HUDEP-2 (cell line): ENCODE measurements around the gene MAP3K20.

Source experiments
- DNase-seq, 76 experiments: peaks; one replicate each; lab custom pipeline; 2025; ENCODE audit not compliant: unreplicated experiment in 76 of 76; lab: John Stamatoyannopoulos, UW

MAP3K20 gene

DNA sequence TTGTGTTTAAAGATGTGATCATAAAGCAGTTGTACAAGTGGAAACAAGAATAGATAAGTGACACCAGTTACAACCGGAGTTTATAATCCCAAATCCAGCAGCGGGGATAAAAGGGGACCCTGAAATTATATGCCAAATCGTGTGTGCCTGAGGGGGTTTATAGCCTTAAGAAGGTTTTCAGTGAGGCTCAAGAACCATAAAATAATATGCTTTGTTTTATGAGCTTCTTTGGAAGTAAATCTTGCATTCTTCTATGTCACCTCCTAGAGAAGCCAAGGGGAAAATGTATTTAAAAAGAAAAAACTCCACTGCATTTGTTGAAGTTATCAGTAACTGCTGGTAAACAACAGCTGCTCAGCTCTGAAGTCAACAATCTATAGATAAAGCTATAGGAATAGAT is 25.8 kb upstream of the MAP3K20 start:
- DNase-seq, result no peak

DNA sequence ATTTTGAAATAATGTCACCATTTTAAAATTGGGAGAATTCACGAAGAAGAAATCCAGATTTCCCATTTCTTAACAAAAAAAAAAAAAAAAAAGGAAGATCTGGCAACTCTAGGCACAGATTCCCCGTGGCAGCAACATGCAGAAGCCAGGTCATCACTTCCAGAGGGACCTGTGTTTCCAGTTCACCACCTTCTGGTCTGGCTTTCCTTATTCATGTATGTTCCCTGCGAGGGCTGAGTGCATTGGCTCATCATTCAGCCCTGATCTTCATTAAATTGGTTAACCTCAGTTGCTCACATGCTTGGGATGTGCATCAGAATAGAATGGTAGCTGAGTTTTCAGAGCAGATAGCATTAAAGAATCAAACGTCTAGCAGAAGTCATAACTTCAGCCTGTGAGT is 25.0 kb upstream of the MAP3K20 start:
- DNase-seq, result no peak

DNA sequence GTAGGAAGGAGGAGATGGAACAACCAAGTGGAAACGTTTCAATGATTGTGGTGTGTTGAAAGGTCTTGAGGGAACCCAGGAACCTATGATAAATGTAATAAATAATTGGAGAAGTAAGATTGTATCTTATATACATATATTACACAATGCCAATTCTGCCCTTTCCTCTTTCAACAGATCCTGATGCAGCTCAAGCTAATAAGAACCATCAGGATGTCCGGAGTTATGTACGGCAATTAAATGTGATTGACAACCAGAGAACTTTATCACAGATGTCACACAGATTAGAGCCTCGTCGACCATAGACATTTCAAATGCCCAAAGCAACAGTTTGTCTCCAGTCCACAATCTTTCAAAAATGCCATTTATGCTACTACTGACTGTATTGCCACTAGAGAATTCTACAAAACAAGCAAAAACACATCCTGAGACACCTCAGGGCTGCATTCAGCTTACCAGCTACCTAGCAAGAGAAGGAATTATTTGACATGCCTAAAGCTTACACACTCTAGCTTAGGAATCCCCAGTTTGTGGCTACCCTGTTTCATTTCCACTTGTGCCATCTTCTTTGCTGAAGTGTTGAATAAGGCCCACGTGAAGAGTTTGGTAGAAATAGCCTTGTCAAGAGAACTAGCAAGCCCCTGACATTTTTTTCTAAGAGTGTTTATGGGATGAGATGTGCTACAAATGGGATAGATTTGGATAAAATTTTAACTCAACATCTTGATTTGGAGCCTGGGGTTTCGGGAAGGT is 24.0 kb upstream of the MAP3K20 start:
- DNase-seq, result no peak

DNA sequence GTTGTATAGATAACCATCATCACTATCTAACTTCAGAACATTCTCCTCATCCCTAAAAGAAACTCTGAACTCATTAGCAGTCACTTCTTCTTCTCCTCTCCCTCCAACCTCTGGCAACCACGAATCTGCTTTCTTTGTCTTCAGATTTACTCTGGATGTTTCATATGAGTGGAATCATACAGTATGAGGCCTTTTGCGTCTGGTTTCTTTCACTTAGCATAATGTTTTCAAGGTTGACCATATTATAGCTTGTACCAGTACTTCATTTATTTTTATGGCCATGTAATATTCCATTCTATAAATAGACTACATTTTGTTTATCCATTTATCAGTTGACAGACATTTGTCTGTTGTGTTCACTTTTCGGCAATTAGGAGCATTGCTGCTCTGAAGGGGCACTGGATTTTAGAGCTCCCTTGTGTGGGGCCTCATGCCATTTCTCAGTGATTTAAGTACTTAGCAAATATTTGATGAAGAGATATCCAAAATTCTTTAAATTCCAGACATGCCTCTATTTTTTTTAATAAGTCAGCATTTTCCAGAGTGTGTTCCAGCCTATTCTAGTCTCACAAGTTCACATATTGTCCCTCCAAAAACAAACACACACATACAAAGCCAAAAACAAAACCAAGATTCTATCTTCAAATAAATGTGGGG is 22.5 kb upstream of the MAP3K20 start:
- DNase-seq, result no peak

DNA sequence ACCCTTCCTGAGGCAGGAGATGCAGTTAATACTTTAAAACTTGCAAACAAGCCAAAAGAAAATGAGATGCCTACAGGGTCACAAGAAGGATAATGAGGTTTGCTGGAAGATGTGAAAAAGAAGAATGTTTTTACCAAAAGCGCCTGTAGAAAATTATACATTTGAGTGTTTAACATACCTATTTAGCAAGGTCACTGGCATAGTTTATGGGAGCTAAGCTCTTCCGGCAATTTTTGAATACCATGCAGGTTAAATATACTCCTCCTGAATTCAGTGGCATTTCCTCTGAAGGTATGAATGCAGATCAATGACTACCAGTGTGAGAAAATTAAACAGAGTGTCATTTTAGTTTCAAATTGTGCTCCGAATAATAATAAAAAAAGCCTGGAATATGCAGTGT is 21.2 kb upstream of the MAP3K20 start:
- DNase-seq, result no peak

DNA sequence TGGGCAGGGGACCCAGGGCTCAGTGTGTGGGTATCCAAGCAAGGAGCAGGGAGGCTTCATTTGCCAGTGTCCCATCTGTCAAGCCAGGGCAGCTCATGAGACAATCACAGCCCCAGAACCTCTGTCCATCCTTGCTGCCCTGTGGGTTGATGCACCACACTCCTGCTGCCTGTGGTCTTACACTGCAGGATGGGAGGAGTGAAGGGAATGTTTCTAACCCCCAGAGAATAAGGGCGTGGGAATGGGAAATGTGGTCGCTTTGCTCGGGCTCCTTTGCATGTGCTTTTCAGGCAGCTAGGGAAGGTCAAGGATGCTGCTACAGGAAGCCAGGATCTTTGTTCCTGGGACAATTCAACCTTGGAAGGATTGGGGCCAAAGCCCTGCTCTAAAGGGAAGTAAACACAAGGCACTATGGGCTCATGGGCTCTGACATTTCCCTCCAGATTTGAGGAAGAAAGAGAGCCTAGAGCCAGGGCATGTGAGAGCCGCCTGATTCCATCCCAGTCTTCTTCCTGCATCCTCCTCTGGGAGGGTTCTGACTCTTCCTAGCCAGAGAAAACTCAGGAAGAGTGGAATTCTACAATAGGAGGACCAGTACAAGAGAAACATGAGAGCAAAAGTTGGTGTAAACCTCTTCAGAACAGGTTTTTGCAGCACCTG is 18.8 kb upstream of the MAP3K20 start:
- no peak for DNase-seq

DNA sequence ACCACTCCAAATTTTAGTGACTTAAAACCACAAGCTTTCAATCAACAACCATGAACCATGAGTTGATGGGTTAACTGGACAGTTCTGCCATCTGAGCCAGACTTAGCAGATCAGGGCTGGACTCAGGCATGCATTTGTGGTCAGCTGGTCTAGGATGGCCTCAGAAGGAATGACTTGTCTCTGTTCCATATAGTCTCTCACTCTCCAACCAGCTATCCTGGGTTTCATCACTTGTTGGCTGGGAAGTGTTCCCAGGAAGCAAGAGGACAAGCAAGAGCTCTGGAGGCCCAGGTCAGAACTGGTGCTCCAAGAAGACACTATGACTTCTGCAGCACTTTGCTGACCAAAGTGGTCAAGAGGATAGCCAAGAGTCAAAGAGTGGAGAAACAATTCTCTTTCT is 17.5 kb upstream of the MAP3K20 start:
- no peak for DNase-seq

DNA sequence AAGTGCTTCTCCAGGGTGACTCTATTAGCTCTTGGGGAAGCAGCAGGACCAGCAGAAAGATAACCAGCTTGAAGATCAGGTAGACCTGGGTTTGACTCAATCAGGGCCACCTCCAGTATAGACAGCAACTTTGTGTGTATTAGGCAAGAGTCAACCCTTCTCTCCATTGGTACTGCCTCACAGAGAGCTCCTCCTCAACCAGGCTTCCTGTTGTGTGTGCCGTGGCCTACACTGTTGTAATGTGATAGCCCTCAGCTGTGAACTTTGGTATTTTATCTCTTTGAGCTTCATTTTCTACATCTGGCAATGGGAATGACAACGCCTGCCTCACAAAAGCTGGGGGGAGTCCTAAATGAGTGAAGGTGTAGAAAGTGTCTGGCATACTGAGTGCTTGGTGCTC is 17.0 kb upstream of the MAP3K20 start:
- DNase-seq, result no peak

DNA sequence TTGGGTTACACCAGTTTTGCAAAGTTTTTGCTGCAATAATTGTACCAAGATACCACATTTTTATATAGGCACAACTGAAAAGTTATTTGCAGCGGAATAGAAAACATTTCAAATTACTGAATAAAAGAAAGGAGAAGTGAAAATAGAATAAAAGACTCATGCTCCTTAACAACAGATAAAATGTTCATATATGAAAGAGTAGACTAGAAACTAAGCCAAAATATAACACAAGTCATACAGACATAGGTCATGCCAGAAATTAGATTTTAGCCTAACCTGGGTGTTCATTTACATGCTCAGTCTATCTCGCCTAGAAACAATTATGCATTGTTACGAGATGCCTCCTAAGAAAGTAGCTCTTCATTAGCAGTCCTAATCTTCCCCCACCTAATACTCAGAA is 16.4 kb upstream of the MAP3K20 start:
- DNase-seq, result no peak

DNA sequence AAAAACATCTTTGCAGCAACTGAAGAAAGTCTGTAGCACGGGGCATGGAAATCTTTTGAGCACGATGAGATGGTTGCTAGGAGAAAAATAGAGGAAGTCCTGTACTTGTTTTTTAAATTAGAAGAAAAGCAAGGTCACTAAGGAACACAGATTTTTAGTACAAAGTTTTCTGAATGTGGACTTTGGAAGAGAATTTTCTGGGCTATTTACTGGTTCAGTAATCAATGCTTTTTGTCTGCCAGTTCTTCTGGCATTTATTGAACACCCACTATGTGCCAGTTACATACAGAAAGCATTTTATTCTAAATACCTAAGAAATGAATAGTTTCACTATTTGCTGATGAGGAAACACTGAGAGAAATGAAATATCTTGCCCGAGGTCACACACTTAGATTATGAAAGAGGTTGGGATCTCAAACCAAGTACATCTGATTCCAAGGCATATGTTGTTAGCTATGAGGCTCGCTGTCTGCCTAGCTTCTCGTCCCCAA is 15.6 kb upstream of the MAP3K20 start:
- DNase-seq, result no peak

DNA sequence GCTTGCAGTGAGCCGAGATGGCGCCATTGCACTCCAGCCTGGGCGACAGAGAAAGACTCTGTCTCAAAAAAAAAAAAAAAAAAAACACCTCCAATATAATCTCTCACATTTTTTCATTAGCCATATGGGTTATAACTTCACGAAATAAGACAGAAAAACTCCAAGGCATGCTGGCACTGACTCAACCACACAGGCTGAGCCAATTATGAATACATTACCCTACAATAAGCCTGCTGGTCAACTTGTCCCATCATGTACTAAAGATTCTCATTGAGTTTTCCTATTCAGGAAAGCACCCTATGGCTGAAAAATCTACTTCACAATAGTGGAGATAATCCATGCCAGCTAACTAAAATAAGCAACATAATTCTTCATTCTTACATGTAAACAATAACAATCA is 12.8 kb upstream of the MAP3K20 start:
- no peak for DNase-seq

DNA sequence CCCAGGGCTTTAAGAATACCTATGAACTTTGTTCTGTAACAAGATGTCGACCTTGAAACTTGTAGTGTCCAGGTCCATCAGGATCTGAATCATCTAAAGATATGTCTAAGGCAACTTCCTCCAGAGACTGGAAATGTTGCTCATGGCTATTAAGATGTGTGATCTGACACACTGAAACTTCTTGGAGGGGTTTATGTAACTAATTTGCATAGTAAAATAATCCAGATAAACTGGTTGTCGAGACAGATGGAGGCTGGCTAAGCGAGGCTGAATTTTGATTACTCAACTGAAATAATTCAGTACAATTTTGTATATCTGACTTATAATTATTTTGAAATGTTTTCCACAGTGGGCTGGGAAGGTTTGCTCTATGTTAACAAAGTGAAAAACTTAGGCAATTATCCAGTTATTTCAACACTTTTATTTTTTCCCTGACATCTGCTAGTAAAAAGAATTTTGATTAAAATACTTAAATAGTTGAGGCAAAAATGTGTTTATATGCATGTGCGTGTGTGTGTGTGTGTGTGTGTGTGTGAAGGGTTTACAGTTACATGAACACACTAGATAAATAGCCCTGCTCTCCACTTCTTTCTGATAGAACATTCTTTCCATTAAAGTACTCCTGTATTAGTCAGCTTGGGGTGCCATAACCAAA is 11.4 kb upstream of the MAP3K20 start:
- DNase-seq, result no peak

DNA sequence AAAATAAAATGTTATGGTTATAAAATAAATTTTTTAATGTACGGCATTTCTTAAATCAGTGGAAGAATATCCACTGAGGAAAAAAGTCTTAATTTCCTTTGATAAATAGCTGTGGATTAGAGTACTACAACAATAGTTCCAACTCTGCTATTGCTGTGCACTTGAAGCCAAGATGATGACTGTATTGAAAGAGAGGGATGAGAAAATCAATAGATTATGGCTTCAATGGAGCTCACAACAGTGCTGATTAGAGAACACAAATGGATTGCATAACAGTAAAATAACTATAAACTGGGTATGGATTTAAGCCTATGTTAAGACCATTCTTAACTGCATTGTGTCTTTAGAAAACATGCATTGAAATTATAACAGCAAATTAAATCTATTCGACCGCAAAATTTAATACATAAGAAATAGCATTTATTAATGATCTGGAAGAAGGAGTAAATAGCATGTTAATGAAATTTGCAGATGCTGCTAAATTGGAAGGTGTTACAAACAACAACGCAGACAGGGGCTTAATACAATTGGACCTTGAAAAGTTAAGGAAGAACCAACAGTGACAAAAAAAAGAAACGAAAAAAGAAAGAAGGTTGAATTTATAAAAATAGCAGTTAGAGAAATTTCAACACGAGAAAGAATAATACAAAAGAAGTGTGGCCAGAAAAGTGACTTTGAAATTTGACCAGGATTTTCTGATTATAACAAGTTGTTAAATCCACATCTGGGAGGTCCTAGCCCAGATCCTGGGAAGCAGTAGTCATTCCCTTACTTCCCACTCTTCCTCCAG is 8.6 kb upstream of the MAP3K20 start:
- DNase-seq, result no peak

DNA sequence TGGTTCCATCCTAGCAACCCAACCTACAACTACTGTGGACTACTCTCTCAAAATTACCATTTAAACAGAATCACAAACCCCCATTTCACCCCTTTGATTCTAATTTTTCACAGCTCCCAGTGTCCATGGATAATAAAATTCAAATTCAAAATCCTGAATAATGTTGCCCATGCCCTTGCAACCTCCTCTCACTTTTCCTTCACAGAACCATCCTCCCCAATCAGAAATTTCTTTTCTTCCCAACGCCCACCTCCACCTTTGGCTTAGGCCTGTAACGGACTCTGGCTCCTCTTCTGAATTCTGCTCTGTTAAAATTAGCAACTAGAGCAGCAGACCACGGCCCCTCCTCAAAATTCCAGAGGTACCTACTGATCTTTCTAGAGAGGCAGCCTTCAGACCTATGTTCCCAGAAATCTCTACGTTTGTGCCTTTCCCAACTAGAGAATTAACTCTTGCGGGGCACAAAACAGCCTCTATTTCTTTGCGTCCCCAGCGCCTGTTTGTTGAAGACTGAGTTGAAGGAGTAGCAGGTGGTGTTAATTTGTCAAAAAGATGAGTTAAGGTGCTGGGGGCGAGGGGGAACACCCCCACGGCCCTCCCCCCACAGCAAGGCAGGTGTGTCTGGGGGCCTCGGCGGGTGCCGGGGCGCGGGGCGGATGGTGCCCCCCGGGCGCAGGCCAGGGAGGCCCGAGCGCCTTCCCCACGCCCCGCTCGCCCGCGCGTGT is 428 bp upstream of the MAP3K20 start:
- DNase-seq, result no peak

DNA sequence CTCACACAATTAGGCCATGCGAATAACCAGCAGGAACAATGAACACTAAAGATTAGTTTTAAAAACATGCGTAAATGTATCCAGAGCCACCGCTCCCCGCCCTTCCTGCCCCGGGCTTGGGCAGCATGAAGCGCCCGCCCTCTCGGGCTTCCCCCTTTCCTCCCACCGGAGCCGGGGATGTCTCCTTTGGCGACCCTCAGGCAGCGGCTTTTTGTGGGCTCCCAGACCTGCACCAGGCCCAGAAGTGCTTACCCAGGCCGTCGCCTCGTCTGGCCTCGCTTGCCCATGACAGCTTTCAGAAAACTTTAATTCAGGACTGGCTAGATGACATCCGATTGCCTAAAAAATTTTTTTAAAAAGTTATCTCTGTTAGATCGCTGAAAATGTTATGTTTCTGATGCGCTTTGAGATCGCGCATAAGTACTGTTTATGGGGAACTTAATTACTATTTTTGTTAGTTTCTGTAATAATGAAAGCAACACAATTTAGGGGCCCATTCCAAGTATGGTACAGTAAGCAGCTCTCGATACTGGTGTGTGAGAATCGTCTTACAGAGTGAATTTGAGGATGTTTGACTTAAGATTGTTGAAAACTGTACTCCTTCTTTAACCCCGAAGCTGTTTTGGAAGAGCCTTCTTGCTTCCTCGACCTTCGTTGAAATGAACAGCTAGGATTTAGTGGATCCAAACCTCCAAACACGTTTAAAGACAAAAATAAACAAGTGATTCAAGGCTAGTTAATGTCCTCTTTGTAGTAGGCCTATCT is 1.1 kb downstream of the MAP3K20 start:
- DNase-seq, result peak in 44 of 76 experiments; percentile 10 to 63 (median 42)

DNA sequence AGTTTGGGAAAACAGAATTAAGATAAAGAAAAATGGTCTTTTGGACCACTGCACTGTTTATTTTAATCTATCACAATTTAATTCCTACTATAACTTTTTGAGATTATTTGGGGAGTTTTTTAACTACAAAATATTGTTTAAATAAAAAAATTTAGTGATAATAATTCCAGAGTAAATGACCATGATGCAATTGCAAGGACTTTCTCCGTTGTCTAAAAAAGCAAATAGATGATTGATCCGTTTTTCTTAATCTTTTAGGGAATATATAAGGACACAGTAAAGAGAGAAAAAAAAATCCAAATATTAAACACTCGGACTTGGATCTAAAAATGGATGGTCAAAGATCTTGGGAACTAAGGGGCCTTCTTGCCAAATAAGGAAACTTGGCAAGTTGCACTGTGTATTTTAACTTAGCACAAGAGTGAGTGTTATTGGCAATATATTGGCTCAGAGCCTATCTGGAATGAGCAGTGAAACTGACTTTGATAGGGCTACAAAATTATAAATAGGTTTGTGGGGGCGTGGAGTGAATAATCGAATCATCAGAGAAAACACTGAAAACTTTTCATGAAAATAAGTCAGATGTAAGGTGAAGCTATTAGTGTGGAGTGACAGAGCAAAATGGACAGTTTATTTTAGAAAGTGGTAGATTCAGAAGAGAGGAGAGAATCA is 2.0 kb downstream of the MAP3K20 start:
- DNase-seq, result peak in 50 of 76 experiments; percentile 1 to 90 (median 74)

DNA sequence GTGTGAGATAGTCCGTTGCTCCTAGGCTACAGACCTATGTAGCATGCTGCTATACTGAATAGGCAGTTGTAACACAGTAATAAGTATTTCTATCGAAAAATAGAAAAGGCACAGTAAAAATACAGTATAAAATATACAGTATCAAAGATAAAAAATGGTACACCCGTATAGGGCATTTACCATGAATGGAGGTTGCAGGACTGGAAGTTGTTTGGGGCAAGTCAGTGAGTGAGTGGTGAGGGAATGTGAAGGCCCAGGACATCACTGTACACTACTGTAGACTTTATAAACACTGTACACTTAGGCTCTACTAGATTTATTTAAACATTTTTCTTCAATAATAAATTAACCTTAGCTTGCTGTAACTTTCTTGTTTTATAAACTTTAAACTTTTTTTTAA is 3.5 kb downstream of the MAP3K20 start:
- DNase-seq, result no peak

DNA sequence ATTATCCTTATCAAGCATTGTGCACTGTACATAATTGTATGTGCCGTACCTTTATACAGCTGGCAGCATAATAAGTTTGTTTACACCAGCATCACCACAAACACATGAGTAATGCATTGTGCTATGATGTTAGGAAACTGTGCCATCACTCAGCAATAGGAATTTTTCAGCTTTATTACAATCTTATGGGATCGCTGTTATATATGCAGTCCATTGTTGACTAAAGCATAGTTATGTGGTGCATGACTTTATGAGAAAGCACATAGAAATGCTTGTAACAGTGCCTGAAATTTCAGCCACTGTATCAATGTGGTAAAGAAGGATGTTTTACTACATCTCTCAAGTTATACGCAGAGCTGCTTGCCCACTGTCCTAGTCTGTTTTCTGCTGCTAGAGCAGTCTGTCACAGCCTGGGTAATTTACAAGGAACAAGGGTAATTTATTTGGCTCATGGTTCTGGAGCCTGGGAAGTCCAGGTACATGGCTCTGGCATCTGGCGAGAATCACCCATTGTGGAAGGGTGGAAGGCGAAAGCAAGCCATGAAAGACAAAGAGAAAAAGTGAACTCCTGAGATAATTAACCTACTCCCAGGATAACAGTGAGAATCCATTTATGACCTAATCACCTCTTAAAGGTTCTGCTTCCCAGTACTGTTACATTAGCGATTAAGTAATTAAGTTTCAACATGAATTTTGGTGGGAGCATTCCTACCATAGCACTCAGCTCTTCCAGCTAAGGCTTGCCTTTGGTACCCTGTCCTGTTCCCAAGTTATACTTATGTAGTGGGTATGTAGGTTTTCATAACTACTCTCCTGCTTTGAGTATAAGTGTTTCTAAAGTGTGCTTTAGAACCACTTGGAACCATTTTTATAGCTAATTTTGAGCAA is 4.6 kb downstream of the MAP3K20 start:
- DNase-seq, result no peak
